Neural cell (in vitro differentiated cells): ENCODE data around the gene NPR3. TPM values are rescaled to one million over a fixed set of nuclear protein-coding genes. Genes with fewer than 3 reads are reported as not detected.

Experiments
- H2AFZ ChIP-seq: fragments of 200-600, 300-800 bp; sonication (generic), shearing (Covaris generic); 2 replicates; pipeline ENCODE4 v1.6.0; 2014; ENCODE audit warnings: low read depth, mild to moderate bottlenecking, antibody characterized with exemption, low read length, moderate library complexity
- H3F3A ChIP-seq: fragments of 200-600 bp; shearing (Covaris generic); 2 replicates; pipeline ENCODE4 v1.6.1; 2016; ENCODE audit warnings: mild to moderate bottlenecking, moderate library complexity, mixed read lengths, antibody characterized with exemption, low read length; ENCODE audit not compliant: insufficient read depth, poor library complexity, severe bottlenecking
- H3K27ac ChIP-seq: fragments of 200-600, 300-800 bp; sonication (generic), shearing (Covaris generic); 2 replicates; pipeline ENCODE4 v1.5.1; 2014; ENCODE audit warnings: mild to moderate bottlenecking, low read length, moderate library complexity
- H3K27me3 ChIP-seq: fragments of 300-800, 200-600 bp; sonication (generic), shearing (Covaris generic); 2 replicates; pipeline ENCODE4 v1.6.0; 2014; ENCODE audit warnings: mild to moderate bottlenecking, low read depth, low read length, moderate library complexity; ENCODE audit not compliant: insufficient read depth
- H3K36me3 ChIP-seq: fragments of 300-800, 200-600 bp; sonication (generic), shearing (Covaris generic); 2 replicates; pipeline ENCODE4 v1.5.1; 2014; ENCODE audit warnings: mild to moderate bottlenecking, antibody characterized with exemption, low read length, moderate library complexity; ENCODE audit not compliant: insufficient read depth
- H3K4me2 ChIP-seq: fragments of 300-800, 200-600 bp; sonication (generic), shearing (Covaris generic); 2 replicates; pipeline ENCODE4 v1.6.0; 2014; ENCODE audit warnings: mild to moderate bottlenecking, low read length
- H3K4me3 ChIP-seq: fragments of 300-800, 200-600 bp; sonication (generic), shearing (Covaris generic); 2 replicates; pipeline ENCODE4 v1.5.1; 2014; ENCODE audit warnings: mild to moderate bottlenecking, low read length, moderate library complexity
- H3K79me2 ChIP-seq: fragments of 200-600 bp; shearing (Covaris generic); replicated peaks from 2 replicates; pipeline ENCODE4 v1.6.0; 2014; ENCODE audit warnings: mild to moderate bottlenecking, low read length, moderate library complexity; ENCODE audit not compliant: insufficient read depth
- H3K9ac ChIP-seq: fragments of 300-800, 200-600 bp; sonication (generic), shearing (Covaris generic); 2 replicates; pipeline ENCODE4 v1.6.1; 2016; ENCODE audit warnings: mild to moderate bottlenecking, low read length, mixed read lengths
- H3K9me2 ChIP-seq: fragments of 200-600 bp; shearing (Covaris generic); 2 replicates; pipeline ENCODE4 v1.6.1; 2016; ENCODE audit warnings: mild to moderate bottlenecking, low read length, mixed read lengths; ENCODE audit not compliant: insufficient read depth
- H3K9me3 ChIP-seq: fragments of 200-600, 300-800 bp; sonication (generic), shearing (Covaris generic); 2 replicates; pipeline ENCODE4 v1.6.1; 2016; ENCODE audit warnings: mild to moderate bottlenecking, mixed run types, low read length, moderate library complexity, mixed read lengths
- H4K20me1 ChIP-seq: fragments of 200-600 bp; shearing (Covaris generic); 2 replicates; pipeline ENCODE4 v1.6.1; 2016; ENCODE audit warnings: mild to moderate bottlenecking, mixed run types; ENCODE audit not compliant: insufficient read depth
- EP300 ChIP-seq: fragments of 450-650 bp; conservative IDR thresholded peaks from 2 replicates; pipeline ENCODE4 v1.6.1; 2014; ENCODE audit warnings: antibody characterized with exemption, mild to moderate bottlenecking, moderate library complexity; ENCODE audit not compliant: poor library complexity, severe bottlenecking
- EZH2 ChIP-seq: fragments of 200-600, 300-800 bp; shearing (Covaris generic), sonication (generic); IDR thresholded peaks from 2 replicates; pipeline ENCODE4 v1.6.1; 2014; ENCODE audit warnings: antibody characterized with exemption, low read length, borderline replicate concordance, mild to moderate bottlenecking; ENCODE audit not compliant: insufficient read depth, poor library complexity, severe bottlenecking
- MXI1 ChIP-seq: fragments of 450-650 bp; conservative IDR thresholded peaks from 2 replicates; pipeline ENCODE4 v1.6.1; 2014; ENCODE audit warnings: antibody characterized with exemption, mild to moderate bottlenecking; ENCODE audit not compliant: poor library complexity, severe bottlenecking
- POLR2AphosphoS5 ChIP-seq: IDR thresholded peaks from 2 replicates; pipeline ENCODE4 v1.6.1; 2012
- RAD21 ChIP-seq: fragments of 450-650 bp; conservative IDR thresholded peaks from 2 replicates; pipeline ENCODE4 v1.6.1; 2014; ENCODE audit warnings: antibody characterized with exemption, mild to moderate bottlenecking, moderate library complexity
- SMC3 ChIP-seq: fragments of 450-650 bp; conservative IDR thresholded peaks from 2 replicates; pipeline ENCODE4 v1.6.1; 2014; ENCODE audit warnings: antibody characterized with exemption, mild to moderate bottlenecking, moderate library complexity; ENCODE audit not compliant: poor library complexity
- TAF1 ChIP-seq: IDR thresholded peaks from 2 replicates; pipeline ENCODE4 v1.6.1; 2012; ENCODE audit warnings: low read depth
- polyA plus RNA-seq: library from polyadenylated mRNA; depleted of rRNA; stranded (reverse); fragments of >200 nt; gene quantifications from 2 replicates; pipeline ENCODE4 v1.2.3, GENCODE V29; 2014
- TF ChIP-seq, protein P1 (sequence below): IDR thresholded peaks from 2 replicates; pipeline ENCODE4 v1.6.1; 2012; ENCODE audit warnings: borderline replicate concordance
- TF ChIP-seq, protein P2 (sequence below): fragments of 450-650 bp; IDR thresholded peaks from 2 replicates; pipeline ENCODE4 v1.5.1; 2014; ENCODE audit warnings: antibody characterized with exemption, mild to moderate bottlenecking, moderate library complexity; ENCODE audit not compliant: poor library complexity, severe bottlenecking

The NPR3 gene
- polyA plus RNA-seq, 1 donor from 2014 or later, result 1.5 TPM

DNA sequence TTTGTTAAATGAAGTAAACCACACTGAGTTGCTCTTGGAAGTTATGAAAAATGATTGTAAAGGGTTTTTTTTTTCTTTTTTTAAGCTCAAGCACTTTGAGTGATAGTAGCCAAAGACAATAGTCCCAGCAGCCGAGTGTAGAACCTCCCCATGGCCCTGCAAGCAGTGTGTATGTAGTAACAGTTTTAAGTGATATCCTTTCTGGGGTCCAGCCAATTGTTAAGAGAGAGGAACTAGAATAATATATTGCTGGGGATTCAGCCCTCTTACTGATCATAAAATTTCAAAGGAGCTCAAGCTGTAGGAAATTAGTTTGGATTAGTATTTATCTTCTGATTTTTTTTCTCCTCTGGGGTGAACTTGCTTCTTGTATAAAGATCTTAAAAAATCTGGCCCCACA is 43.2 kb downstream of the NPR3 start:
- no peaks in the 10 kb centered on the region for H3F3A ChIP-seq
- H3K4me2 ChIP-seq, result no peak overlapping the region
- H3K36me3 ChIP-seq, result no peaks in the 10 kb centered on the region
- no peak overlapping the region for H3K27ac ChIP-seq
- no peaks in the 10 kb centered on the region for H3K9me3 ChIP-seq
- no peak overlapping the region for H2AFZ ChIP-seq
- no peak overlapping the region for H3K9ac ChIP-seq
- H3K4me3 ChIP-seq, result no peak overlapping the region
- TF ChIP-seq RAD21 (no peak), SMC3 (no peak), TAF1 (no peak), EP300 (no peak), EZH2 (no peak), POLR2AphosphoS5 (no peak), MXI1 (no peak)
- TF ChIP-seq, protein P1, sequence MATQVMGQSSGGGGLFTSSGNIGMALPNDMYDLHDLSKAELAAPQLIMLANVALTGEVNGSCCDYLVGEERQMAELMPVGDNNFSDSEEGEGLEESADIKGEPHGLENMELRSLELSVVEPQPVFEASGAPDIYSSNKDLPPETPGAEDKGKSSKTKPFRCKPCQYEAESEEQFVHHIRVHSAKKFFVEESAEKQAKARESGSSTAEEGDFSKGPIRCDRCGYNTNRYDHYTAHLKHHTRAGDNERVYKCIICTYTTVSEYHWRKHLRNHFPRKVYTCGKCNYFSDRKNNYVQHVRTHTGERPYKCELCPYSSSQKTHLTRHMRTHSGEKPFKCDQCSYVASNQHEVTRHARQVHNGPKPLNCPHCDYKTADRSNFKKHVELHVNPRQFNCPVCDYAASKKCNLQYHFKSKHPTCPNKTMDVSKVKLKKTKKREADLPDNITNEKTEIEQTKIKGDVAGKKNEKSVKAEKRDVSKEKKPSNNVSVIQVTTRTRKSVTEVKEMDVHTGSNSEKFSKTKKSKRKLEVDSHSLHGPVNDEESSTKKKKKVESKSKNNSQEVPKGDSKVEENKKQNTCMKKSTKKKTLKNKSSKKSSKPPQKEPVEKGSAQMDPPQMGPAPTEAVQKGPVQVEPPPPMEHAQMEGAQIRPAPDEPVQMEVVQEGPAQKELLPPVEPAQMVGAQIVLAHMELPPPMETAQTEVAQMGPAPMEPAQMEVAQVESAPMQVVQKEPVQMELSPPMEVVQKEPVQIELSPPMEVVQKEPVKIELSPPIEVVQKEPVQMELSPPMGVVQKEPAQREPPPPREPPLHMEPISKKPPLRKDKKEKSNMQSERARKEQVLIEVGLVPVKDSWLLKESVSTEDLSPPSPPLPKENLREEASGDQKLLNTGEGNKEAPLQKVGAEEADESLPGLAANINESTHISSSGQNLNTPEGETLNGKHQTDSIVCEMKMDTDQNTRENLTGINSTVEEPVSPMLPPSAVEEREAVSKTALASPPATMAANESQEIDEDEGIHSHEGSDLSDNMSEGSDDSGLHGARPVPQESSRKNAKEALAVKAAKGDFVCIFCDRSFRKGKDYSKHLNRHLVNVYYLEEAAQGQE, result no peak
- TF ChIP-seq, protein P2, sequence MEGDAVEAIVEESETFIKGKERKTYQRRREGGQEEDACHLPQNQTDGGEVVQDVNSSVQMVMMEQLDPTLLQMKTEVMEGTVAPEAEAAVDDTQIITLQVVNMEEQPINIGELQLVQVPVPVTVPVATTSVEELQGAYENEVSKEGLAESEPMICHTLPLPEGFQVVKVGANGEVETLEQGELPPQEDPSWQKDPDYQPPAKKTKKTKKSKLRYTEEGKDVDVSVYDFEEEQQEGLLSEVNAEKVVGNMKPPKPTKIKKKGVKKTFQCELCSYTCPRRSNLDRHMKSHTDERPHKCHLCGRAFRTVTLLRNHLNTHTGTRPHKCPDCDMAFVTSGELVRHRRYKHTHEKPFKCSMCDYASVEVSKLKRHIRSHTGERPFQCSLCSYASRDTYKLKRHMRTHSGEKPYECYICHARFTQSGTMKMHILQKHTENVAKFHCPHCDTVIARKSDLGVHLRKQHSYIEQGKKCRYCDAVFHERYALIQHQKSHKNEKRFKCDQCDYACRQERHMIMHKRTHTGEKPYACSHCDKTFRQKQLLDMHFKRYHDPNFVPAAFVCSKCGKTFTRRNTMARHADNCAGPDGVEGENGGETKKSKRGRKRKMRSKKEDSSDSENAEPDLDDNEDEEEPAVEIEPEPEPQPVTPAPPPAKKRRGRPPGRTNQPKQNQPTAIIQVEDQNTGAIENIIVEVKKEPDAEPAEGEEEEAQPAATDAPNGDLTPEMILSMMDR, result no peak
- H3K79me2 ChIP-seq, result no peaks in the 10 kb centered on the region
- no peaks in the 10 kb centered on the region for H4K20me1 ChIP-seq
- no peaks in the 10 kb centered on the region for H3K27me3 ChIP-seq
- no peaks in the 10 kb centered on the region for H3K9me2 ChIP-seq

DNA sequence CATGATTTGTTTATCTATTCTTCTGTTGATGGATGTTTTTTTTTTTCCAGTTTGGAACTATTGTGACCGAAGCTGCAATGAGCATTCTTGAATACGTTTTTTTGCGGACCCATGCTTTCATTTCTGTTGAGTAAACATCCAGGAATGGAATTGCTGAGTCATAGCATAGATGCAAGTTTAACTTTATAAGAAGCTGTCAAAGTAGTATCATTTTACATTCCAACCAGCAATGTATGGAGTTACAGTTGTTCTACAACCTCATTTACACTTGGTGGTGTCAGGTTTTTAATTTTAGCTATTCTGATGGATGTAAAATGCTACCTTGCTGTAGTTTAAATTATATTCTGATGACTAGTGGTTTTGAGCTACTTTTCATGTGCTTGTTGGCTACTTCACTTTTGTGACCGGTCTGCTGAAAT is 49.0 kb downstream of the NPR3 start:
- no peak overlapping the region for H3K27ac ChIP-seq
- H4K20me1 ChIP-seq, result no peaks in the 10 kb centered on the region
- no peaks in the 10 kb centered on the region for H3F3A ChIP-seq
- H3K4me3 ChIP-seq, result no peak overlapping the region
- no peaks in the 10 kb centered on the region for H3K36me3 ChIP-seq
- H3K4me2 ChIP-seq, result no peak overlapping the region
- no peak overlapping the region for H2AFZ ChIP-seq
- TF ChIP-seq POLR2AphosphoS5 (no peak), EP300 (no peak), SMC3 (no peak), RAD21 (no peak), MXI1 (no peak), TAF1 (no peak), EZH2 (no peak)
- TF ChIP-seq, protein P2, result no peak
- TF ChIP-seq, protein P1, result no peak
- no peaks in the 10 kb centered on the region for H3K27me3 ChIP-seq
- H3K9ac ChIP-seq, result no peak overlapping the region
- H3K9me2 ChIP-seq, result no peaks in the 10 kb centered on the region
- H3K9me3 ChIP-seq, result no peaks in the 10 kb centered on the region
- no peaks in the 10 kb centered on the region for H3K79me2 ChIP-seq
